ENCODE results near the gene LYPD5.
"Not testable (repeated sequence)": the region's sequence is repeated elsewhere in the genome, so short reads cannot be mapped to it uniquely, and the experiment has no call there.

Gene LYPD5

GRCh38 chr19:43779147-43779819 lies 23.0 kb downstream of the LYPD5 start:
- no peak overlapping the region for H3K4me3 ChIP-seq (ENCODE audit: low read depth, low read length)

GRCh38 chr19:43778651-43779050 lies 23.6 kb downstream of the LYPD5 start:
- H3K4me3 ChIP-seq (ENCODE audit: low read depth, low read length): no peak overlapping the region

- H3K4me3 ChIP-seq (ENCODE audit: low read depth, low read length): no peak overlapping the region
Measured at GRCh38 chr19:43777163-43777695, 25.0 kb downstream of the LYPD5 start.

GRCh38 chr19:43776286-43776685 lies 26.0 kb downstream of the LYPD5 start:
- H3K4me3 ChIP-seq (ENCODE audit: low read depth, low read length): no peak overlapping the region

GRCh38 chr19:43775299-43775890 lies 26.9 kb downstream of the LYPD5 start:
- no peak overlapping the region for H3K4me3 ChIP-seq (ENCODE audit: low read depth, low read length)

- H3K4me3 ChIP-seq (ENCODE audit: low read depth, low read length): peak overlapping the region; percentile 47
Measured at GRCh38 chr19:43774940-43775258, 27.3 kb downstream of the LYPD5 start.

- peak overlapping the region; percentile 47 for H3K4me3 ChIP-seq (ENCODE audit: low read depth, low read length)
Measured at GRCh38 chr19:43774103-43774939, 27.9 kb downstream of the LYPD5 start.

- peak overlapping the region; percentile 47 for H3K4me3 ChIP-seq (ENCODE audit: low read depth, low read length)
Measured at GRCh38 chr19:43773725-43774102, 28.5 kb downstream of the LYPD5 start.

GRCh38 chr19:43769256-43769655 lies 33.0 kb downstream of the LYPD5 start:
- H3K4me3 ChIP-seq (ENCODE audit: low read depth, low read length): no peak overlapping the region

- H3K4me3 ChIP-seq (ENCODE audit: low read depth, low read length): no peak overlapping the region
Measured at GRCh38 chr19:43768273-43769050, 33.8 kb downstream of the LYPD5 start.

GRCh38 chr19:43767818-43768217 lies 34.4 kb downstream of the LYPD5 start:
- H3K4me3 ChIP-seq (ENCODE audit: low read depth, low read length): no peak overlapping the region

- no peak overlapping the region for H3K4me3 ChIP-seq (ENCODE audit: low read depth, low read length)
Measured at GRCh38 chr19:43767316-43767715, 34.9 kb downstream of the LYPD5 start.

GRCh38 chr19:43766755-43767043 lies 35.5 kb downstream of the LYPD5 start:
- no peak overlapping the region for H3K4me3 ChIP-seq (ENCODE audit: low read depth, low read length)

- no peak overlapping the region for H3K4me3 ChIP-seq (ENCODE audit: low read depth, low read length)
Measured at GRCh38 chr19:43765109-43765876, 37.0 kb downstream of the LYPD5 start.

GRCh38 chr19:43764684-43765083 lies 37.6 kb downstream of the LYPD5 start:
- H3K4me3 ChIP-seq (ENCODE audit: low read depth, low read length): not testable (repeated sequence)

- H3K4me3 ChIP-seq (ENCODE audit: low read depth, low read length): no peak overlapping the region
Measured at GRCh38 chr19:43763473-43763939, 38.7 kb downstream of the LYPD5 start.

GRCh38 chr19:43762814-43763213 lies 39.4 kb downstream of the LYPD5 start:
- no peak overlapping the region for H3K4me3 ChIP-seq (ENCODE audit: low read depth, low read length)

GRCh38 chr19:43760941-43761340 lies 41.3 kb downstream of the LYPD5 start:
- H3K4me3 ChIP-seq (ENCODE audit: low read depth, low read length): no peak overlapping the region

GRCh38 chr19:43759515-43759914 lies 42.7 kb downstream of the LYPD5 start:
- no peak overlapping the region for H3K4me3 ChIP-seq (ENCODE audit: low read depth, low read length)

- H3K4me3 ChIP-seq (ENCODE audit: low read depth, low read length): peak overlapping the region; percentile 87
Measured at GRCh38 chr19:43755256-43755801, 46.9 kb downstream of the LYPD5 start.

Measured in iPS-11a (cell line).